Liver (tissue), 9 donors: ENCODE results near the gene CPT1A. TPM values are rescaled to one million over a fixed set of nuclear protein-coding genes. Genes with fewer than 3 reads are reported as not detected.

Experiments used
- DNase-seq: peaks from one replicate; pipeline ENCODE4 v3.0.0-alpha.2; 2017; ENCODE audit warnings: low spot score
- H3K27ac ChIP-seq, 2 donors: one replicate each; pipeline ENCODE4 v1.7.0; 2013; ENCODE audit warnings: inconsistent platforms in 2 of 2, low read length in 2 of 2, control low read depth in 1 of 2, low read depth in 1 of 2, mild to moderate bottlenecking in 1 of 2
- H3K27me3 ChIP-seq, 4 donors: one replicate each; pipeline versions ENCODE4 v1.6.1 to v1.7.0; 2013; ENCODE audit warnings: low read length in 3 of 4, inconsistent platforms in 1 of 4, mild to moderate bottlenecking in 1 of 4, moderate library complexity in 1 of 4; ENCODE audit not compliant: control insufficient read depth in 4 of 4, insufficient read depth in 4 of 4
- H3K36me3 ChIP-seq, 4 donors: one replicate each; pipeline versions ENCODE4 v1.6.1 to v1.7.0; 2013; ENCODE audit warnings: low read length in 3 of 4, mild to moderate bottlenecking in 3 of 4, low read depth in 1 of 4, moderate library complexity in 1 of 4; ENCODE audit not compliant: control insufficient read depth in 4 of 4, insufficient read depth in 3 of 4
- H3K4me1 ChIP-seq, 4 donors: one replicate each; pipeline versions ENCODE4 v1.6.1 to v1.7.0; 2013; ENCODE audit warnings: low read length in 3 of 4, mild to moderate bottlenecking in 3 of 4, moderate library complexity in 1 of 4; ENCODE audit not compliant: control insufficient read depth in 4 of 4, insufficient read depth in 4 of 4
- H3K4me3 ChIP-seq, 3 donors: one replicate each; pipeline versions ENCODE4 v1.6.1 to v1.7.0; 2013; ENCODE audit warnings: low read length in 3 of 3, control low read depth in 1 of 3, low read depth in 1 of 3, mild to moderate bottlenecking in 1 of 3
- H3K9ac ChIP-seq, 2 donors: one replicate each; pipeline ENCODE4 v1.7.0; 2013; ENCODE audit warnings: low read length in 2 of 2, mild to moderate bottlenecking in 2 of 2, moderate library complexity in 2 of 2, control low read depth in 1 of 2, low read depth in 1 of 2
- H3K9me3 ChIP-seq, 4 donors: one replicate each; pipeline versions ENCODE4 v1.6.1 to v1.7.0; 2013; ENCODE audit warnings: low read length in 3 of 4; ENCODE audit not compliant: control insufficient read depth in 4 of 4
- ATF3 ChIP-seq: IDR thresholded peaks from 2 replicates; pipeline ENCODE4 v1.6.1; 2016; ENCODE audit warnings: antibody characterized with exemption
- CTCF ChIP-seq: fragments of 150-350 bp; IDR thresholded peaks from 2 replicates; pipeline ENCODE4 v1.5.1; 2017; ENCODE audit warnings: improper control_type of control experiment, low read depth, low read length; ENCODE audit not compliant: missing input control
- FOXA1 ChIP-seq: IDR thresholded peaks from 2 replicates; pipeline ENCODE4 v1.6.1; 2016; ENCODE audit warnings: antibody characterized with exemption
- FOXA2 ChIP-seq: IDR thresholded peaks from 2 replicates; pipeline ENCODE4 v1.6.1; 2016; ENCODE audit warnings: antibody characterized with exemption
- HNF4A ChIP-seq, 2 donors: conservative IDR thresholded peaks; 2 replicates each; pipeline ENCODE4 v1.6.1; 2016; ENCODE audit warnings: antibody characterized with exemption in 2 of 2, mild to moderate bottlenecking in 2 of 2
- MAX ChIP-seq: IDR thresholded peaks from 2 replicates; pipeline ENCODE4 v1.6.1; 2016; ENCODE audit warnings: antibody characterized with exemption
- NR2F2 ChIP-seq: IDR thresholded peaks from 2 replicates; pipeline ENCODE4 v1.6.1; 2016; ENCODE audit warnings: antibody characterized with exemption
- RAD21 ChIP-seq, 2 donors: IDR thresholded peaks; 2 replicates each; pipeline ENCODE4 v1.6.1; 2016; ENCODE audit warnings: antibody characterized with exemption in 2 of 2, mild to moderate bottlenecking in 2 of 2
- REST ChIP-seq: IDR thresholded peaks from 2 replicates; pipeline ENCODE4 v1.6.1; 2016; ENCODE audit warnings: antibody characterized with exemption, mild to moderate bottlenecking
- TAF1 ChIP-seq: conservative IDR thresholded peaks from 2 replicates; pipeline ENCODE4 v1.6.1; 2016; ENCODE audit warnings: antibody characterized with exemption, mild to moderate bottlenecking
- YY1 ChIP-seq: IDR thresholded peaks from 2 replicates; pipeline ENCODE4 v1.6.1; 2016; ENCODE audit warnings: antibody characterized with exemption, mild to moderate bottlenecking
- ZBTB33 ChIP-seq: IDR thresholded peaks from 2 replicates; pipeline ENCODE4 v1.6.1; 2016; ENCODE audit warnings: antibody characterized with exemption
- WGBS: extraction: QIAGEN DNeasy Blood & Tissue Kit; methylation state at CpG from one replicate; pipeline ENCODE4 v1.1.7; 2013; 5-methylcytosine and 5-hydroxymethylcytosine counted together
- polyA plus RNA-seq, 2 donors: library from polyadenylated mRNA; stranded (reverse) in 1 of 2; unstranded in 1 of 2; fragments of 200-250 nt in 1 of 2; fragments of >200 nt in 1 of 2; fragmentation: Nextera tagmentation in 1 of 2; extraction: Ambion mirVana in 1 of 2; gene quantifications; one replicate each; pipeline versions ENCODE4 v1.2.1 to v1.2.3, GENCODE V29; 2013 to 2015
- total RNA-seq, 2 donors: library from RNA; depleted of rRNA; stranded (reverse); fragments of >200 nt; gene quantifications; one replicate each; pipeline ENCODE4 v1.2.3, GENCODE V29; 2014
- donor health status: healthy.
- donor health status: healthy.
- donor health status: healthy.
- donor health status: healthy.
- donor health status: healthy.

Gene CPT1A
- total and polyA plus RNA-seq, 4 donors, result 17.2 to 232 (median 61.0) TPM

- WGBS, result 36% methylated on average over 62 of the region's 62 CpGs
- TF ChIP-seq RAD21 (IDR thresholded peaks at IDR 0.05) (peak in 1 of 2 donors; percentile 25), CTCF (no peak)
- H3K27ac ChIP-seq, result no peak overlapping the region
- no peaks in the 10 kb centered on the region for H3K9me3 ChIP-seq
- no peaks in the 10 kb centered on the region for H3K27me3 ChIP-seq
- peak overlapping the region in 1 of 2 donors; percentile 8 for H3K9ac ChIP-seq
- peaks cover 11 to 21% (median 18%) of the 10 kb centered on the region in 4 donors for H3K4me1 ChIP-seq
- peak; percentile 56 for DNase-seq
- H3K4me3 ChIP-seq, result peak overlapping the region in 1 of 3 donors; percentile 44
- no peaks in the 10 kb centered on the region for H3K36me3 ChIP-seq
These were observed 13.7 kb upstream of the CPT1A start for GRCh38 chr11:68855205-68855981.

- H3K36me3 ChIP-seq, result no peaks in the 10 kb centered on the region
- peak overlapping the region in 1 of 3 donors; percentile 3 for H3K4me3 ChIP-seq
- 49% methylated on average over 42 of the region's 42 CpGs for WGBS
- no peak overlapping the region for H3K27ac ChIP-seq
- H3K4me1 ChIP-seq, result peaks cover 11 to 21% (median 18%) of the 10 kb centered on the region in 4 donors
- no peaks in the 10 kb centered on the region for H3K27me3 ChIP-seq
- H3K9ac ChIP-seq, result no peak overlapping the region
- no peak for TF ChIP-seq FOXA1
- TF ChIP-seq REST, result no peak
- TF ChIP-seq HNF4A (conservative IDR thresholded peaks at IDR 0.05), result no peak
- TF ChIP-seq FOXA2, result no peak
- no peak for TF ChIP-seq CTCF
- TF ChIP-seq TAF1, result no peak
- no peak for TF ChIP-seq NR2F2
- TF ChIP-seq YY1, result no peak
- no peak for TF ChIP-seq RAD21 (IDR thresholded peaks at IDR 0.05)
- TF ChIP-seq ZBTB33, result no peak
- TF ChIP-seq ATF3, result no peak
- no peak for TF ChIP-seq MAX
- DNase-seq, result no peak
- no peaks in the 10 kb centered on the region for H3K9me3 ChIP-seq
These were observed 12.7 kb upstream of the CPT1A start for GRCh38 chr11:68854273-68854958.
